Sigmoid colon (tissue), 7 donors: ENCODE measurements around the gene BRF1. TPM values are rescaled to one million over a fixed set of nuclear protein-coding genes. Genes with fewer than 3 reads are reported as not detected.

Experiments used
- DNase-seq: peaks from one replicate; pipeline ENCODE4 v3.0.0-alpha.2; 2019
- H3K27ac ChIP-seq, 4 donors: fragments of 200-600 bp; sonication (generic); one replicate each; pipeline ENCODE4 v1.5.1; 2016 to 2019; ENCODE audit warnings: mild to moderate bottlenecking in 1 of 4
- H3K27me3 ChIP-seq, 3 donors: fragments of 200-600 bp; sonication (generic); one replicate each; pipeline ENCODE4 v1.5.1; 2019; ENCODE audit warnings: mild to moderate bottlenecking in 1 of 3
- H3K36me3 ChIP-seq, 4 donors: fragments of 200-600 bp; sonication (generic); one replicate each; pipeline ENCODE4 v1.5.1; 2016 to 2019
- H3K4me1 ChIP-seq, 4 donors: fragments of 200-600 bp; sonication (generic); one replicate each; pipeline ENCODE4 v1.5.1; 2017 to 2019
- H3K4me3 ChIP-seq, 4 donors: fragments of 200-600 bp; sonication (generic); one replicate each; pipeline ENCODE4 v1.5.1; 2017 to 2019; ENCODE audit warnings: mild to moderate bottlenecking in 2 of 4, moderate library complexity in 1 of 4
- H3K9me3 ChIP-seq, 4 donors: fragments of 200-600 bp in 3 of 4; sonication (generic) in 3 of 4; one replicate each; pipeline versions ENCODE4 v1.5.1 to v1.6.1; 2013 to 2019
- EP300 ChIP-seq, 4 donors: sonication (generic); formaldehyde crosslinking; IDR thresholded peaks; one replicate each; pipeline ENCODE4 v1.6.1; 2017; ENCODE audit warnings: antibody characterized with exemption in 4 of 4
- POLR2A ChIP-seq, 2 donors: fragments of 450-650 bp; IDR thresholded peaks; one replicate each; pipeline ENCODE4 v1.6.1; 2016; ENCODE audit warnings: antibody characterized with exemption in 2 of 2, mild to moderate bottlenecking in 2 of 2, moderate library complexity in 2 of 2
- POLR2AphosphoS5 ChIP-seq, 4 donors: sonication (generic); formaldehyde crosslinking; IDR thresholded peaks; one replicate each; pipeline ENCODE4 v1.6.1; 2017; ENCODE audit warnings: antibody characterized with exemption in 4 of 4
- WGBS, 2 donors: extraction: QIAGEN DNeasy Blood & Tissue Kit; methylation state at CpG; one replicate each; pipeline ENCODE4 v1.1.7; 2013; 5-methylcytosine and 5-hydroxymethylcytosine counted together
- intact Hi-C: fragments of 100-400 bp; cut with DNase I; formaldehyde crosslinking; loops from one replicate; pipeline ENCODE4 v1.15.1; 2023
- polyA plus RNA-seq, 3 donors: library from polyadenylated mRNA; stranded (reverse); fragments of 200-250 nt; gene quantifications; one replicate each; pipeline ENCODE4 v1.2.3, GENCODE V29; 2013
- total RNA-seq, 4 donors: library from RNA; depleted of rRNA; stranded (reverse); fragments of >200 nt; gene quantifications; one replicate each; pipeline ENCODE4 v1.1.0, GENCODE V29; 2016
- TF ChIP-seq, protein P1 (sequence below), 4 experiments: fragments of 450-650 bp in 3 of 4; fragments of 200-600 bp in 1 of 4; IDR thresholded peaks; one replicate each; pipeline ENCODE4 v1.5.1; 2016 to 2019; ENCODE audit warnings: antibody characterized with exemption in 4 of 4, mild to moderate bottlenecking in 3 of 4, moderate library complexity in 2 of 4
- donor health status: healthy with polysubstance abuse.
- donor health status: Bipolar disorder and iron deficiency.
- donor health status: healthy.

Gene BRF1
- total and polyA plus RNA-seq, 7 donors, result 9.0 to 39.2 (median 23.7) TPM

DNA sequence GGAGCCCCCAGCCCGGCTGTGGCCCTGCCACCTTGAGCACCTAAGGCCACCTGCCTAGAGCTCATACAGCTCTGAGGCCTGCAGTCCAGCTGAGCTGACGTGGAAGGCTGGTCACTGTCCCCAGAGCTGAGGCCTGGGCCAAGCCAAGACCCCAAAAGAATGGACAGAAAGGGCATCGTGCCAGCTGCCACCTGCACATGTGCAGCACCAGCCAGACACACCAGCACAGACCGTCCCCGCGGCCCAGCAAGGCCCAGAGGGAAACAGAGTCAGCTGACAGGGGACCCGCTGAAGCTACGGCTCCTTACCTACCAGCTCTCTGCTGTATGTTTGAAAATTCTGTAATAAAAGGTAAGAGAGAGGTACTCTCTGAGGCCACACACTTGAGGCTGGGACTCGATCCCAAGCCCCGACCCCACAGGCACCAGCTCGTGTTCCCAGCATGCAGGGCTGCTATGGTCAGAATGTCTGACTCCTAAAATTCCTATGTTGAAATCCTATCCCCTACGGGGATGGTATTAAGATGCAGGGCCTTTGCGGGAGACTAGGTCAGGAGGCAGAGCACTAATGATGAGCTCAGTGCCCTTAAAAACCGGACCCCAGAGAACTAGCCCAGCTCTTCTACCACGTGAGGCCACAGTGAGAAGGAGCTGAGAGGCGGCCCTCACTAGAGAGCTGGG is 25.4 kb downstream of the BRF1 start:
- 91 to 94% methylated on average over 16 of the region's 16 CpGs for WGBS, 2 donors
- TF ChIP-seq, protein P1, sequence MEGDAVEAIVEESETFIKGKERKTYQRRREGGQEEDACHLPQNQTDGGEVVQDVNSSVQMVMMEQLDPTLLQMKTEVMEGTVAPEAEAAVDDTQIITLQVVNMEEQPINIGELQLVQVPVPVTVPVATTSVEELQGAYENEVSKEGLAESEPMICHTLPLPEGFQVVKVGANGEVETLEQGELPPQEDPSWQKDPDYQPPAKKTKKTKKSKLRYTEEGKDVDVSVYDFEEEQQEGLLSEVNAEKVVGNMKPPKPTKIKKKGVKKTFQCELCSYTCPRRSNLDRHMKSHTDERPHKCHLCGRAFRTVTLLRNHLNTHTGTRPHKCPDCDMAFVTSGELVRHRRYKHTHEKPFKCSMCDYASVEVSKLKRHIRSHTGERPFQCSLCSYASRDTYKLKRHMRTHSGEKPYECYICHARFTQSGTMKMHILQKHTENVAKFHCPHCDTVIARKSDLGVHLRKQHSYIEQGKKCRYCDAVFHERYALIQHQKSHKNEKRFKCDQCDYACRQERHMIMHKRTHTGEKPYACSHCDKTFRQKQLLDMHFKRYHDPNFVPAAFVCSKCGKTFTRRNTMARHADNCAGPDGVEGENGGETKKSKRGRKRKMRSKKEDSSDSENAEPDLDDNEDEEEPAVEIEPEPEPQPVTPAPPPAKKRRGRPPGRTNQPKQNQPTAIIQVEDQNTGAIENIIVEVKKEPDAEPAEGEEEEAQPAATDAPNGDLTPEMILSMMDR (IDR thresholded peaks at IDR 0.05), result no peak
- TF ChIP-seq POLR2A (IDR thresholded peaks at IDR 0.05), result no peak
- TF ChIP-seq EP300 (IDR thresholded peaks at IDR 0.05), result no peak
- no peak for TF ChIP-seq POLR2AphosphoS5 (IDR thresholded peaks at IDR 0.05)

DNA sequence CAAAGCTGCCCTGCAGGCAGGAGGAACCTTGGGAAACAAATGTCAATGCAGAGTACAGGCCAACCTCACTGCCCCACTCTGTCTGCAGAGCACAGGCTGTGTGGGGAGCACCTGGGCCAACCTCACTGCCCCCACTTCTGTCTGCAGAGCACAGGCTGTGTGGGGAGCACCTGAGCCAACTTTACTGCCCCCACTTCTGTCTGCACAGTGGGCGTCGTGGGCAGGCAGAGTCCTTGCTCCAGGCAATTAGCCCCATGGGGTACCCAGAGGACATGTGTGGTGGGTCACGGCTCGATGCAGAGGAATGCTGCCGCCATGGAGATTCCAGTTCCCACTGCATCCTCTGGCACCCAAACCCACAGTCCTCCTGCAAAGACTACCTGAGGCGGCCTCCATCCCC is 26.2 kb downstream of the BRF1 start:
- no peaks in the 10 kb centered on the region for H3K9me3 ChIP-seq
- 95% methylated on average over 6 of the region's 6 CpGs for WGBS, 2 donors
- no peaks in the 10 kb centered on the region for H3K27me3 ChIP-seq
- no peaks in the 10 kb centered on the region for H3K4me1 ChIP-seq
- TF ChIP-seq, protein P1 (IDR thresholded peaks at IDR 0.05), result no peak
- no peak overlapping the region for H3K4me3 ChIP-seq
- intact Hi-C loops, result no loop called here
- no peak overlapping the region for H3K27ac ChIP-seq
- DNase-seq, result no peak
- H3K36me3 ChIP-seq, result peaks cover 0 to 11% (median 0%) of the 10 kb centered on the region in 4 donors

More for the DNA sequence above, 25.4 kb downstream of the BRF1 start:
- intact Hi-C loops, result no loop called here
- Histone ChIP-seq H3K27ac (no peak overlapping the region), H3K36me3 (peaks cover 0 to 9% (median 0%) of the 10 kb centered on the region in 4 donors), H3K9me3 (no peaks in the 10 kb centered on the region), H3K4me3 (no peak overlapping the region), H3K4me1 (no peaks in the 10 kb centered on the region), H3K27me3 (no peaks in the 10 kb centered on the region)
- no peak for DNase-seq

DNA sequence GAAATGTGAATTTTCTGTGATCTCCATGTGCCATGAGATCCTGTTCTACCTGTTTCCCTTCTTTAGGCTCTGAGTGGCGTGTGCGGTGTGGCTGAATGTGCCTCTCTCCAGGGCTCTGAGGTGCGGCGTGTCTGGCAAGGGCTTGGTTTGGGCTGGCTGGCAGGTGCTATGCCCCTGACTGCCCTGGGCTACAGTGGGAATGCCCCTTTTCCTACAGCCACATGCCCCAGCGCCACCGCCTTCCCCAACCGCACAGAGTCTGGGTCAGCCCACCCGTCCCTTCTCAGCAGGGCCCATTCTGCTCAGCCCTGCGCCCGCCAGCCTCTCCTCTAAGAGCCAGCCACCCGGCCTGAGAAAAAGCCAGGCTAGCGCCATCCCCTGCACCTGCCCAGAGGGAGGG is 27.7 kb downstream of the BRF1 start:
- intact Hi-C loops, result no loop called here
- no peak for DNase-seq
- H3K9me3 ChIP-seq, result no peaks in the 10 kb centered on the region
- H3K27me3 ChIP-seq, result no peaks in the 10 kb centered on the region
- TF ChIP-seq, protein P1 (IDR thresholded peaks at IDR 0.05), result no peak
- TF ChIP-seq EP300 (IDR thresholded peaks at IDR 0.05) (no peak), POLR2A (IDR thresholded peaks at IDR 0.05) (no peak), POLR2AphosphoS5 (IDR thresholded peaks at IDR 0.05) (no peak)
- H3K27ac ChIP-seq, result no peak overlapping the region
- H3K36me3 ChIP-seq, result peaks cover 0 to 24% (median 0%) of the 10 kb centered on the region in 4 donors
- H3K4me3 ChIP-seq, result no peak overlapping the region
- WGBS, 2 donors, result 67 to 86% methylated on average over 12 of the region's 12 CpGs
- no peaks in the 10 kb centered on the region for H3K4me1 ChIP-seq

DNA sequence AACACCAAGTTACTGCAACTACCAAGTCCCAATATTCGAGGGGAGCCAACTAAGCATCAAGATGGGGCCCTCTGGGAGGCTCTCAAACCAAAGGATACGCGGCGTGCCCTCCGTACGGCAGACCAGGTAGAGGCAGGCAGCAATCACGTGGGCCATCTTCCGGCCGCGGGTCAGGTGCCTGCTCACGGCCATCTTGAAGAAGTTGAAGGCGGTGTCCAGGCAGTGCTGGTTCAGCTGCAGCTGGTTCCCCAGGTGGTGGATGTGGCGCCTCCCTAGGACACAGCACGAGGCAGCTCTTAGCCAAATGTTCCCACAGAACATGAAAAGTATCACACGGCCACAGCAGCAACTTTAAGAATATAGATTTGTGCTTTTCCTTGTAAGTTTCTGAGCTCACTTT is 28.2 kb downstream of the BRF1 start:
- Histone ChIP-seq H3K4me1 (no peaks in the 10 kb centered on the region), H3K27me3 (no peaks in the 10 kb centered on the region), H3K36me3 (peaks cover 0 to 28% (median 0%) of the 10 kb centered on the region in 4 donors), H3K27ac (no peak overlapping the region), H3K4me3 (no peak overlapping the region), H3K9me3 (no peaks in the 10 kb centered on the region)
- no peak for TF ChIP-seq POLR2AphosphoS5 (IDR thresholded peaks at IDR 0.05)
- no peak for TF ChIP-seq POLR2A (IDR thresholded peaks at IDR 0.05)
- no peak for TF ChIP-seq EP300 (IDR thresholded peaks at IDR 0.05)
- TF ChIP-seq, protein P1 (IDR thresholded peaks at IDR 0.05), result no peak
- intact Hi-C loops, result no loop called here
- no peak for DNase-seq
- 89 to 92% methylated on average over 15 of the region's 15 CpGs for WGBS, 2 donors
